B cell (primary cell): ENCODE results near the gene CNKSR3. TPM values are rescaled to one million over a fixed set of nuclear protein-coding genes. Genes with fewer than 3 reads are reported as not detected.

ENCODE experiments used
- ATAC-seq: fragments of 200-7000 bp; cut with Tn5 transposase; one replicate; pipeline ENCODE4 v1.10.0; 2021; ENCODE audit warnings: low read depth, mild to moderate bottlenecking, moderate number of reproducible peaks, moderate library complexity
- CTCF ChIA-PET: fragments of 350-600 bp; sonication (Branson Sonifier 250); formaldehyde crosslinking; loops from one replicate; lab custom pipeline; 2021; ENCODE audit warnings: antibody characterized with exemption, inconsistent platforms; lab: Charles Lee
- POLR2A ChIA-PET: fragments of 350-600 bp; sonication (Branson Sonifier 250); formaldehyde crosslinking; loops from one replicate; lab custom pipeline; 2021; ENCODE audit warnings: antibody characterized with exemption; lab: Charles Lee
- DNase-seq: peaks from one replicate; pipeline ENCODE4 v3.0.0; 2013
- H2AFZ ChIP-seq: 2 replicates; pipeline ENCODE4 v1.6.1; 2012; ENCODE audit warnings: mild to moderate bottlenecking, low read depth, low read length; ENCODE audit not compliant: insufficient read depth, poor library complexity, severe bottlenecking
- H3K27ac ChIP-seq, 2 donors: 1 replicate in 1 of 2; 2 replicates in 1 of 2; pipeline ENCODE4 v1.5.1; 2012 to 2013; ENCODE audit warnings: low read length in 2 of 2, mild to moderate bottlenecking in 2 of 2, moderate library complexity in 1 of 2
- H3K27me3 ChIP-seq, 4 experiments: fragments of 200-600 bp in 1 of 4; sonication (generic) in 1 of 4; replicated peaks in 1 of 4; 1 replicate in 2 of 4; 2 replicates in 2 of 4; pipeline versions ENCODE4 v1.6.1 to v1.7.0; 2013 to 2016; ENCODE audit warnings: low read length in 3 of 4, mild to moderate bottlenecking in 2 of 4, mixed read lengths in 1 of 4, moderate library complexity in 1 of 4; ENCODE audit not compliant: insufficient read depth in 4 of 4, control insufficient read depth in 3 of 4; ENCODE audit errors: control extremely low read depth in 1 of 4
- H3K36me3 ChIP-seq, 2 experiments: replicated peaks in 1 of 2; 1 replicate in 1 of 2; 2 replicates in 1 of 2; pipeline versions ENCODE4 v1.6.1 to v1.7.1; 2013; ENCODE audit warnings: low read length in 1 of 2; ENCODE audit not compliant: insufficient read depth in 2 of 2, control insufficient read depth in 1 of 2; ENCODE audit errors: control extremely low read depth in 1 of 2, extremely low read depth in 1 of 2
- H3K4me1 ChIP-seq, 2 donors: fragments of 200-600 bp in 1 of 2; sonication (generic) in 1 of 2; 1 replicate in 1 of 2; 2 replicates in 1 of 2; pipeline versions ENCODE4 v1.5.1 to v1.6.1; 2013 to 2017; ENCODE audit warnings: low read length in 2 of 2; ENCODE audit not compliant: control insufficient read depth in 2 of 2, insufficient read depth in 2 of 2
- H3K4me2 ChIP-seq: replicated peaks from 2 replicates; pipeline ENCODE3; 2012; ENCODE audit warnings: mild to moderate bottlenecking, low read depth, low read length; ENCODE audit not compliant: poor library complexity, severe bottlenecking
- H3K4me3 ChIP-seq, 5 experiments: fragments of 200-600 bp in 1 of 5; sonication (generic) in 1 of 5; 1 replicate in 3 of 5; 2 replicates in 2 of 5; pipeline versions ENCODE4 v1.5.1 to v1.7.0; 2011 to 2016; ENCODE audit warnings: low read length in 4 of 5, mild to moderate bottlenecking in 4 of 5, low read depth in 2 of 5, control low read depth in 1 of 5, moderate library complexity in 1 of 5; ENCODE audit not compliant: insufficient read depth in 1 of 5; ENCODE audit errors: control extremely low read depth in 1 of 5, extremely low read depth in 1 of 5
- H3K79me2 ChIP-seq: fragments of 200-600 bp; sonication (generic); one replicate; pipeline ENCODE4 v1.6.0; 2016; ENCODE audit warnings: low read length; ENCODE audit not compliant: control insufficient read depth, insufficient read depth
- H3K9ac ChIP-seq: fragments of 200-600 bp; sonication (generic); 2 replicates; pipeline ENCODE4 v1.6.1; 2017; ENCODE audit warnings: mild to moderate bottlenecking, low read length, moderate library complexity
- H3K9me3 ChIP-seq, 3 donors: one replicate each; pipeline versions ENCODE4 v1.6.1 to v1.7.1; 2013; ENCODE audit warnings: low read length in 2 of 3; ENCODE audit not compliant: control insufficient read depth in 2 of 3, insufficient read depth in 1 of 3; ENCODE audit errors: control extremely low read depth in 1 of 3
- H4K20me1 ChIP-seq: 2 replicates; pipeline ENCODE4 v1.6.0; 2012; ENCODE audit warnings: mild to moderate bottlenecking, low read length; ENCODE audit not compliant: insufficient read depth, control insufficient read depth, poor library complexity, severe bottlenecking
- H3K27ac Mint-ChIP-seq: one replicate; pipeline ENCODE4 v1.8.0; 2021; ENCODE audit warnings: mixed read lengths
- H3K27me3 Mint-ChIP-seq: one replicate; pipeline ENCODE4 v1.8.0; 2021; ENCODE audit warnings: mixed read lengths
- H3K4me1 Mint-ChIP-seq: one replicate; pipeline ENCODE4 v1.8.0; 2021; ENCODE audit warnings: mixed read lengths
- H3K4me3 Mint-ChIP-seq: one replicate; pipeline ENCODE4 v1.8.0; 2021; ENCODE audit warnings: mixed read lengths
- H3K9me3 Mint-ChIP-seq: one replicate; pipeline ENCODE4 v1.8.0; 2022; ENCODE audit warnings: mixed read lengths; ENCODE audit not compliant: insufficient read depth
- CTCF ChIP-seq: fragments of 200-600 bp; IDR thresholded peaks from one replicate; pipeline ENCODE4 v1.8.0; 2022; ENCODE audit warnings: antibody characterized with exemption, mild to moderate bottlenecking
- EZH2 ChIP-seq: IDR thresholded peaks from 2 replicates; pipeline ENCODE4 v1.6.1; 2012; ENCODE audit warnings: borderline replicate concordance, low read depth, mild to moderate bottlenecking, moderate library complexity, low read length; ENCODE audit not compliant: insufficient read depth, poor library complexity, severe bottlenecking
- WGBS: methylation state at CpG from one replicate; pipeline ENCODE4 v1.1.5; 2013; ENCODE audit warnings: missing lambda C conversion rate; ENCODE audit not compliant: insufficient coverage; 5-methylcytosine and 5-hydroxymethylcytosine counted together
- intact Hi-C: fragments of 100-400 bp; cut with micrococcal nuclease; formaldehyde crosslinking; loops from one replicate; pipeline ENCODE4 v1.10.0; 2022
- polyA plus RNA-seq: library from polyadenylated mRNA; depleted of rRNA; stranded (reverse); fragments of >200 nt; gene quantifications from 2 replicates; pipeline ENCODE4 v1.2.3, GENCODE V29; 2012
- total RNA-seq, 2 donors: library from RNA; stranded (reverse); fragments of 120-200 nt in 1 of 2; gene quantifications; 1 replicate in 1 of 2; 2 replicates in 1 of 2; pipeline versions ENCODE4 v1.2.3 to v1.2.4, GENCODE V29; 2013 to 2022

Gene CNKSR3
- total and polyA plus RNA-seq, 2 donors (not counting 1 experiment from before 2014, with no cell fraction given): not detected

DNA sequence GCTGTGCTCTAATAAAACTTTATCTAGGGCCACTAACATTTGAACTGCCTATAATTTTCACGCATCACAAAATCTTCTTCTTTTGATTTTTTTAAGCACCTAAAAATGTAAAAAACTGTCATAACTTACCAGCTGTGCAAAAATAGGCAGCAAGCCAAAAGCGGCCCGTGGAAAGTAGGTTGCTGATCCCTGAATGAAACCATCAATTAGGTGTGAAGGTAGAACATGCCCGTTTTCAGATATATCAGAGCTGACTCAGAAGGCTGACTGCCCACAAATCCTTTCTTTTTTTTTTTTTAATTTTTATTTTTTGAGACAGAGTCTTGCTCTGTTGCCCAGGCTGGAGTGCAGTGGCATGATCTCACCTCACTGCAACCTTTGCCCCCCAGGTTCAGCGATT is 149.0 kb downstream of the CNKSR3 start:
- intact Hi-C loops: no loop called here
- Histone ChIP-seq H3K4me2 (no peak overlapping the region), H3K4me1 (peaks cover 9 to 13% of the 10 kb centered on the region in 2 donors), H2AFZ (no peak overlapping the region), H3K27me3 (peaks cover 0 to 4% (median 0%) of the 10 kb centered on the region in 4 experiments), H3K4me3 (no peak overlapping the region), H3K9ac (no peak overlapping the region), H4K20me1 (no peaks in the 10 kb centered on the region), H3K27ac (no peak overlapping the region), H3K36me3 (no peaks in the 10 kb centered on the region), H3K79me2 (no peaks in the 10 kb centered on the region), H3K9me3 (no peaks in the 10 kb centered on the region)
- ChIA-PET POLR2A (no interaction called here), CTCF (no interaction called here)
- Mint-ChIP-seq H3K27ac (no peak overlapping the region), H3K27me3 (peaks cover 14% of the 10 kb centered on the region), H3K4me3 (no peak overlapping the region), H3K9me3 (no peaks in the 10 kb centered on the region), H3K4me1 (peaks cover 14% of the 10 kb centered on the region)
- WGBS: no CpG with 5 or more reads among the region's 5 CpGs
- ATAC-seq (no peak), DNase-seq (no peak)
- TF ChIP-seq CTCF (no peak), EZH2 (no peak)

GRCh38 chr6:154360476-154360875 is 150.0 kb downstream of the CNKSR3 start:
- ChIA-PET POLR2A (no interaction called here), CTCF (no interaction called here)
- no CpG with 5 or more reads among the region's 3 CpGs for WGBS

More at GRCh38 chr6:154360476-154360875, 150.0 kb downstream of the CNKSR3 start:
- no peaks in the 10 kb centered on the region for H3K9me3 Mint-ChIP-seq
- H3K4me1 Mint-ChIP-seq: peaks cover 20% of the 10 kb centered on the region
- Histone ChIP-seq H2AFZ (no peak overlapping the region), H4K20me1 (no peaks in the 10 kb centered on the region), H3K36me3 (no peaks in the 10 kb centered on the region), H3K27ac (no peak overlapping the region), H3K27me3 (peaks cover 0 to 4% (median 0%) of the 10 kb centered on the region in 4 experiments), H3K79me2 (no peaks in the 10 kb centered on the region), H3K9me3 (no peaks in the 10 kb centered on the region), H3K4me3 (no peak overlapping the region), H3K4me1 (peaks cover 16 to 21% of the 10 kb centered on the region in 2 donors), H3K4me2 (no peak overlapping the region), H3K9ac (no peak overlapping the region)
- intact Hi-C loops: no loop called here
- no peak overlapping the region for H3K4me3 Mint-ChIP-seq
- TF ChIP-seq CTCF: no peak
- no peak for TF ChIP-seq EZH2
- DNase-seq (no peak), ATAC-seq (no peak)
- no peak overlapping the region for H3K27ac Mint-ChIP-seq
- H3K27me3 Mint-ChIP-seq: peaks cover 14% of the 10 kb centered on the region
